ENCODE measurements around the gene ZCCHC7.

- no peak for TF ChIP-seq POLR2A (IDR thresholded peaks at IDR 0.05)
- TF ChIP-seq, protein P1, sequence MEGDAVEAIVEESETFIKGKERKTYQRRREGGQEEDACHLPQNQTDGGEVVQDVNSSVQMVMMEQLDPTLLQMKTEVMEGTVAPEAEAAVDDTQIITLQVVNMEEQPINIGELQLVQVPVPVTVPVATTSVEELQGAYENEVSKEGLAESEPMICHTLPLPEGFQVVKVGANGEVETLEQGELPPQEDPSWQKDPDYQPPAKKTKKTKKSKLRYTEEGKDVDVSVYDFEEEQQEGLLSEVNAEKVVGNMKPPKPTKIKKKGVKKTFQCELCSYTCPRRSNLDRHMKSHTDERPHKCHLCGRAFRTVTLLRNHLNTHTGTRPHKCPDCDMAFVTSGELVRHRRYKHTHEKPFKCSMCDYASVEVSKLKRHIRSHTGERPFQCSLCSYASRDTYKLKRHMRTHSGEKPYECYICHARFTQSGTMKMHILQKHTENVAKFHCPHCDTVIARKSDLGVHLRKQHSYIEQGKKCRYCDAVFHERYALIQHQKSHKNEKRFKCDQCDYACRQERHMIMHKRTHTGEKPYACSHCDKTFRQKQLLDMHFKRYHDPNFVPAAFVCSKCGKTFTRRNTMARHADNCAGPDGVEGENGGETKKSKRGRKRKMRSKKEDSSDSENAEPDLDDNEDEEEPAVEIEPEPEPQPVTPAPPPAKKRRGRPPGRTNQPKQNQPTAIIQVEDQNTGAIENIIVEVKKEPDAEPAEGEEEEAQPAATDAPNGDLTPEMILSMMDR (IDR thresholded peaks at IDR 0.05 in 4 of 5, conservative IDR thresholded peaks at IDR 0.05 in 1 of 5), result no peak
Observed at GRCh38 chr9:37264539-37264938, 144.2 kb downstream of the ZCCHC7 start.

Data from gastrocnemius medialis (tissue), 4 donors.